HepG2 (cell line): ENCODE measurements around the gene RSAD2. TPM values are rescaled to one million over a fixed set of nuclear protein-coding genes. Genes with fewer than 3 reads are reported as not detected.
A peak's percentile ranks its signal among the peaks of the same experiment; 100 is the strongest.

Source experiments
- ATAC-seq: fragments of 200-7000 bp; cut with Tn5 transposase; 3 replicates; pipeline ENCODE4 v1.9.1; 2020; ENCODE audit warnings: mild to moderate bottlenecking, moderate library complexity
- Bru-seq: library from RNA; stranded (reverse); fragments of 400-500 nt; gene quantifications from one replicate; lab custom pipeline; 2021; lab: Mats Ljungman, UMichigan
- BruChase-seq, 2 experiments: library from RNA; stranded (reverse); fragments of 400-500 nt; gene quantifications; one replicate each; lab custom pipeline; 2021; lab: Mats Ljungman, UMichigan
- BruUV-seq: library from RNA; stranded (reverse); fragments of 400-500 nt; replicated peaks from 2 replicates; lab custom pipeline; 2021; lab: Mats Ljungman, UMichigan
- CTCF ChIA-PET: fragments of 300-600 bp; formaldehyde crosslinking; extraction: SDS; loops from one replicate; lab custom pipeline; 2021; ENCODE audit warnings: low total read pairs, inconsistent platforms, low intra/inter-chr PET ratio; lab: Yijun Ruan, JAX
- POLR2A ChIA-PET: fragments of 350-600 bp; sonication (Branson Sonifier 250); formaldehyde crosslinking; loops from one replicate; lab custom pipeline; 2020; ENCODE audit warnings: antibody characterized with exemption, inconsistent platforms; lab: Yijun Ruan, JAX
- DNase-seq: peaks from one replicate; pipeline ENCODE4 v3.0.0-alpha.2; 2015; ENCODE audit warnings: low spot score
- FAIRE-seq: peaks from 3 replicates; lab custom pipeline; 2011; peaks lifted over from hg19 to GRCh38; lab: Jason Lieb, UNC
- H2AFZ ChIP-seq: one replicate; pipeline ENCODE4 v1.6.1; 2011; ENCODE audit warnings: low read length, inconsistent platforms
- H3K27ac ChIP-seq: fragments of 300-600 bp; 3 replicates; pipeline ENCODE4 v1.8.0; 2011; ENCODE audit warnings: mixed run types, mild to moderate bottlenecking, mixed read lengths, low read length, inconsistent platforms; ENCODE audit not compliant: insufficient read depth; ENCODE audit errors: extremely low read length
- H3K27me3 ChIP-seq, 2 experiments: fragments of 200-600 bp in 1 of 2; 2 replicates in 1 of 2; 3 replicates in 1 of 2; pipeline versions ENCODE4 v1.6.0 to v1.8.0; 2011; ENCODE audit warnings: low read length in 2 of 2, mild to moderate bottlenecking in 2 of 2, moderate library complexity in 2 of 2, inconsistent platforms in 1 of 2; ENCODE audit not compliant: insufficient read depth in 2 of 2, control insufficient read depth in 1 of 2
- H3K36me3 ChIP-seq, 2 experiments: fragments of 200-600 bp in 1 of 2; replicated peaks in 1 of 2; 2 replicates in 1 of 2; 3 replicates in 1 of 2; pipeline versions ENCODE4 v1.5.1 to v1.8.0; 2011; ENCODE audit warnings: low read length in 2 of 2, inconsistent platforms in 1 of 2; ENCODE audit not compliant: insufficient read depth in 2 of 2, control insufficient read depth in 1 of 2
- H3K4me1 ChIP-seq: 2 replicates; pipeline ENCODE4 v1.5.1; 2012; ENCODE audit warnings: low read length, inconsistent platforms; ENCODE audit not compliant: insufficient read depth
- H3K4me2 ChIP-seq: 2 replicates; pipeline ENCODE4 v1.6.0; 2011; ENCODE audit warnings: low read depth, low read length, inconsistent platforms
- H3K4me3 ChIP-seq, 3 experiments: fragments of 200-600 bp in 1 of 3; sonication (generic), shearing (Covaris generic) in 1 of 3; replicated peaks in 1 of 3; 2 replicates each; pipeline ENCODE4 v1.5.1; 2011 to 2016; ENCODE audit warnings: low read length in 3 of 3, inconsistent platforms in 2 of 3, low read depth in 2 of 3, mild to moderate bottlenecking in 2 of 3, control low read depth in 1 of 3, mixed read lengths in 1 of 3; ENCODE audit not compliant: insufficient read depth in 1 of 3
- H3K79me2 ChIP-seq: one replicate; pipeline ENCODE4 v1.6.1; 2011; ENCODE audit warnings: low read length, inconsistent platforms; ENCODE audit not compliant: insufficient read depth
- H3K9ac ChIP-seq: 2 replicates; pipeline ENCODE4 v1.6.0; 2011; ENCODE audit warnings: mild to moderate bottlenecking, low read depth, low read length, inconsistent platforms; ENCODE audit not compliant: insufficient read depth
- H3K9me3 ChIP-seq: 2 replicates; pipeline ENCODE4 v1.5.1; 2012; ENCODE audit warnings: mild to moderate bottlenecking, low read length
- H4K20me1 ChIP-seq: 2 replicates; pipeline ENCODE4 v1.6.0; 2011; ENCODE audit warnings: inconsistent platforms, mild to moderate bottlenecking, low read length, moderate library complexity; ENCODE audit not compliant: insufficient read depth
- PHB2 ChIP-seq: fragments of 450-650 bp; IDR thresholded peaks from 2 replicates; pipeline ENCODE4 v1.6.1; 2018; ENCODE audit not compliant: partially characterized antibody
- TOE1 ChIP-seq: sonication (generic); formaldehyde crosslinking; IDR thresholded peaks from 2 replicates; pipeline ENCODE4 v1.4.0; 2020; ENCODE audit warnings: mild to moderate bottlenecking, missing genetic modification reagents
- ZNF549 ChIP-seq: sonication (generic); formaldehyde crosslinking; IDR thresholded peaks from 2 replicates; pipeline ENCODE4 v1.5.0; 2020; ENCODE audit warnings: missing genetic modification reagents
- WGBS: methylation state at CpG from one replicate; pipeline ENCODE4 v1.1.6; 2017; ENCODE audit warnings: low lambda C conversion rate; 5-methylcytosine and 5-hydroxymethylcytosine counted together
- in situ Hi-C: cut with HindIII; loops from 2 replicates; pipeline ENCODE4 v1.10.0; 2017; ENCODE audit warnings: low pct_unique_long_range_greater_than_20kb; ENCODE audit not compliant: extremely low pct_ligation_motif_present
- intact Hi-C: fragments of 100-400 bp; cut with micrococcal nuclease; formaldehyde crosslinking; loops from one replicate; pipeline ENCODE4 v1.10.0; 2022; ENCODE audit not compliant: unreplicated experiment
- long read RNA-seq, 2 experiments: library from RNA in 1 of 2; library from polyadenylated mRNA in 1 of 2; stranded (forward) in 1 of 2; unstranded in 1 of 2; transcript quantifications; one replicate each; pipeline ENCODE4 v2.0.0, GENCODE V29; 2019 to 2022
- polyA minus RNA-seq, 3 experiments: library from RNA; depleted of rRNA, polyadenylated mRNA; stranded (reverse); fragments of >200 nt; gene quantifications; 2 replicates each; pipeline ENCODE4 v1.2.3, GENCODE V29; 2011; ENCODE audit warnings: low replicate concordance in 1 of 3
- polyA plus RNA-seq, 8 experiments: library from polyadenylated mRNA; depleted of rRNA in 3 of 8; stranded (reverse) in 7 of 8; unstranded in 1 of 8; fragments of >200 nt; fragmentation: Illumina TruSeq in 4 of 8; extraction: Trizol in 4 of 8; gene quantifications; 2 replicates each; pipeline versions ENCODE4 v1.2.1 to v1.2.3, GENCODE V29; 2011 to 2016; ENCODE audit warnings: low read depth in 4 of 8, missing spikeins in 1 of 8, mixed read lengths in 1 of 8; ENCODE audit not compliant: insufficient read depth in 1 of 8
- total RNA-seq, 5 experiments: library from RNA; depleted of rRNA; stranded (reverse); fragments of >200 nt; fragmentation: Illumina TruSeq; extraction: Trizol; gene quantifications; 2 replicates each; pipeline ENCODE4 v1.2.3, GENCODE V29; 2016; ENCODE audit warnings: low read depth in 1 of 5
- TF ChIP-seq, protein P1 (sequence below): sonication (generic); formaldehyde crosslinking; IDR thresholded peaks from 2 replicates; pipeline ENCODE4 v1.4.0; 2020; ENCODE audit warnings: missing genetic modification reagents, mild to moderate bottlenecking, borderline replicate concordance
- TF ChIP-seq, protein P2 (sequence below): IDR thresholded peaks from 2 replicates; pipeline ENCODE4 v1.6.1; 2012; ENCODE audit warnings: low read length, improper control_type of control experiment

Gene RSAD2, protein sequence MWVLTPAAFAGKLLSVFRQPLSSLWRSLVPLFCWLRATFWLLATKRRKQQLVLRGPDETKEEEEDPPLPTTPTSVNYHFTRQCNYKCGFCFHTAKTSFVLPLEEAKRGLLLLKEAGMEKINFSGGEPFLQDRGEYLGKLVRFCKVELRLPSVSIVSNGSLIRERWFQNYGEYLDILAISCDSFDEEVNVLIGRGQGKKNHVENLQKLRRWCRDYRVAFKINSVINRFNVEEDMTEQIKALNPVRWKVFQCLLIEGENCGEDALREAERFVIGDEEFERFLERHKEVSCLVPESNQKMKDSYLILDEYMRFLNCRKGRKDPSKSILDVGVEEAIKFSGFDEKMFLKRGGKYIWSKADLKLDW
- 0.06 and 0.11 TPM in 2 replicates for total RNA-seq (2016; rRNA removed; fragmentation: Illumina TruSeq; extraction: Trizol)
- total RNA-seq (2016; cell fraction: cytosol; rRNA removed; fragmentation: Illumina TruSeq; extraction: Trizol; ENCODE audit: low read depth) = 0.09 and 0.10 TPM in 2 replicates
- not detected in 2 replicates for total RNA-seq (2016; cell fraction: insoluble cytoplasmic fraction; rRNA removed; fragmentation: Illumina TruSeq; extraction: Trizol)
- total RNA-seq (2016; cell fraction: membrane; rRNA removed; fragmentation: Illumina TruSeq; extraction: Trizol) = not detected in 2 replicates
- total RNA-seq (2016; cell fraction: nucleus; rRNA removed; fragmentation: Illumina TruSeq; extraction: Trizol) = 0.25 TPM in 1 of 2 replicates, not detected in the other
- polyA plus RNA-seq (2011; rRNA removed) = not detected in 2 replicates
- not detected in 2 replicates for polyA plus RNA-seq (2011; cell fraction: cytosol; rRNA removed)
- polyA plus RNA-seq (2011; cell fraction: nucleus; rRNA removed) = not detected in 2 replicates
- not detected in 2 replicates for polyA plus RNA-seq (2012)
- polyA plus RNA-seq (2016; cell fraction: cytosol; fragmentation: Illumina TruSeq; extraction: Trizol; ENCODE audit: low read depth) = not detected in 2 replicates
- not detected in 2 replicates for polyA plus RNA-seq (2016; cell fraction: insoluble cytoplasmic fraction; fragmentation: Illumina TruSeq; extraction: Trizol; ENCODE audit: low read depth)
- polyA plus RNA-seq (2016; cell fraction: membrane; fragmentation: Illumina TruSeq; extraction: Trizol; ENCODE audit: low read depth) = not detected in 2 replicates
- polyA plus RNA-seq (2016; cell fraction: nucleus; fragmentation: Illumina TruSeq; extraction: Trizol; ENCODE audit: insufficient read depth, low read depth) = not detected in 2 replicates
- 0.04 and 0.09 TPM in 2 replicates for polyA minus RNA-seq (2011; rRNA and poly(A)+ RNA removed; ENCODE audit: low replicate concordance)
- not detected in 2 replicates for polyA minus RNA-seq (2011; cell fraction: cytosol; rRNA and poly(A)+ RNA removed)
- polyA minus RNA-seq (2011; cell fraction: nucleus; rRNA and poly(A)+ RNA removed) = not detected in 2 replicates
- percentile 8 among the genes with signal in this experiment for Bru-seq, nascent RNA
- BruChase-seq, experiment 1, labeled RNA remaining after a 6-hour chase = percentile 6 among the genes with signal in this experiment
- percentile 5 among the genes with signal in this experiment for BruChase-seq, experiment 2, labeled RNA remaining after a 2-hour chase
- long read RNA-seq, experiment 1 = 0 reads
- long read RNA-seq, experiment 2 = 0 reads

DNA sequence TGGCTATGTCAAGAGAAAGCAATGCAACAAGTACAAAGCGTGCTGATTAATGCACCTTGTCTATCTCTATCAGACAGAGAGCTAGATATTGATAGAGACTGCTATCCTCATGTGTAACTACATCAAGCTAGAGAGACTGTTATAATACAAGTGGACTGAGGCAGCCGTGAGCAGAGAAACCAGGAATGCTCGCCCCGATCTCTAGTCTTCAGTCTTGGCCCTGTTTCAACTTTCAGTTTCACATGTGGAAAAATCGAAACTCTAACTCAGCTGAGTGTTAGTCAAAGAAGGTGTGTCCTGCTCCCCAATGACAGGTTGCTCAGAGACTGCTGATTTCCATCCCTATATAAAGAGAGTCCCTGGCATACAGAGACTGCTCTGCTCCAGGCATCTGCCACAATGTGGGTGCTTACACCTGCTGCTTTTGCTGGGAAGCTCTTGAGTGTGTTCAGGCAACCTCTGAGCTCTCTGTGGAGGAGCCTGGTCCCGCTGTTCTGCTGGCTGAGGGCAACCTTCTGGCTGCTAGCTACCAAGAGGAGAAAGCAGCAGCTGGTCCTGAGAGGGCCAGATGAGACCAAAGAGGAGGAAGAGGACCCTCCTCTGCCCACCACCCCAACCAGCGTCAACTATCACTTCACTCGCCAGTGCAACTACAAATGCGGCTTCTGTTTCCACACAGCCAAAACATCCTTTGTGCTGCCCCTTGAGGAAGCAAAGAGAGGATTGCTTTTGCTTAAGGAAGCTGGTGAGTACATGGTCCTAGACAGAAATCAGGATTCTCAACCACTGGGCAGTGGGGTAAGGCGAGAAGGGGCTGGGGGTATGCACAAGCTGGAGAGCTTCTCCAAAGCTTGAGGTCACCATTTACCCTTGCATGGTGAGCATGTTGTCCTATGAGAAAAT is at the start of gene RSAD2:
Gene RSAD2 (plus strand): TSS at position 376 of the 903 bp plus-strand sequence. CDS start 24 bp downstream, at position 400.
- Histone ChIP-seq H3K9me3 (no peaks in the 10 kb centered on the region), H3K9ac (no peak within 1 kb of the TSS), H3K36me3 (no peaks in the 10 kb centered on the region; a peak in 1 of 5 replicates), H2AFZ (peak within 1 kb of the TSS; percentile 4), H3K4me3 (peak within 1 kb of the TSS; percentile 6 to 33 (median 25); a peak in 5 of 6 replicates), H3K4me1 (peaks cover 10% of the 10 kb centered on the region; the same call in 1 of the 2 replicates), H3K27ac (no peak within 1 kb of the TSS), H4K20me1 (no peaks in the 10 kb centered on the region), H3K27me3 (peaks cover 0 to 29% of the 10 kb centered on the region in 2 experiments; a peak in 2 of 5 replicates), H3K79me2 (no peaks in the 10 kb centered on the region), H3K4me2 (peak within 1 kb of the TSS; percentile 58)
- CTCF ChIA-PET = no interaction called here
- DNase-seq (peak; percentile 31), ATAC-seq (peak; percentile 92), FAIRE-seq (peak; percentile 23)
- 6% methylated on average over 10 of the region's 10 CpGs for WGBS
- no TSS peak for BruUV-seq
- intact Hi-C loops = no loop called here
- POLR2A ChIA-PET = no interaction called here
- in situ Hi-C loops = no loop called here
- TF ChIP-seq PHB2 = no peak
- TF ChIP-seq TOE1 (CRISPR knock-in tag) = no peak
- TF ChIP-seq, protein P1, sequence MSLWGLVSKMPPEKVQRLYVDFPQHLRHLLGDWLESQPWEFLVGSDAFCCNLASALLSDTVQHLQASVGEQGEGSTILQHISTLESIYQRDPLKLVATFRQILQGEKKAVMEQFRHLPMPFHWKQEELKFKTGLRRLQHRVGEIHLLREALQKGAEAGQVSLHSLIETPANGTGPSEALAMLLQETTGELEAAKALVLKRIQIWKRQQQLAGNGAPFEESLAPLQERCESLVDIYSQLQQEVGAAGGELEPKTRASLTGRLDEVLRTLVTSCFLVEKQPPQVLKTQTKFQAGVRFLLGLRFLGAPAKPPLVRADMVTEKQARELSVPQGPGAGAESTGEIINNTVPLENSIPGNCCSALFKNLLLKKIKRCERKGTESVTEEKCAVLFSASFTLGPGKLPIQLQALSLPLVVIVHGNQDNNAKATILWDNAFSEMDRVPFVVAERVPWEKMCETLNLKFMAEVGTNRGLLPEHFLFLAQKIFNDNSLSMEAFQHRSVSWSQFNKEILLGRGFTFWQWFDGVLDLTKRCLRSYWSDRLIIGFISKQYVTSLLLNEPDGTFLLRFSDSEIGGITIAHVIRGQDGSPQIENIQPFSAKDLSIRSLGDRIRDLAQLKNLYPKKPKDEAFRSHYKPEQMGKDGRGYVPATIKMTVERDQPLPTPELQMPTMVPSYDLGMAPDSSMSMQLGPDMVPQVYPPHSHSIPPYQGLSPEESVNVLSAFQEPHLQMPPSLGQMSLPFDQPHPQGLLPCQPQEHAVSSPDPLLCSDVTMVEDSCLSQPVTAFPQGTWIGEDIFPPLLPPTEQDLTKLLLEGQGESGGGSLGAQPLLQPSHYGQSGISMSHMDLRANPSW (CRISPR knock-in tag) = no peak
- TF ChIP-seq, protein P2, sequence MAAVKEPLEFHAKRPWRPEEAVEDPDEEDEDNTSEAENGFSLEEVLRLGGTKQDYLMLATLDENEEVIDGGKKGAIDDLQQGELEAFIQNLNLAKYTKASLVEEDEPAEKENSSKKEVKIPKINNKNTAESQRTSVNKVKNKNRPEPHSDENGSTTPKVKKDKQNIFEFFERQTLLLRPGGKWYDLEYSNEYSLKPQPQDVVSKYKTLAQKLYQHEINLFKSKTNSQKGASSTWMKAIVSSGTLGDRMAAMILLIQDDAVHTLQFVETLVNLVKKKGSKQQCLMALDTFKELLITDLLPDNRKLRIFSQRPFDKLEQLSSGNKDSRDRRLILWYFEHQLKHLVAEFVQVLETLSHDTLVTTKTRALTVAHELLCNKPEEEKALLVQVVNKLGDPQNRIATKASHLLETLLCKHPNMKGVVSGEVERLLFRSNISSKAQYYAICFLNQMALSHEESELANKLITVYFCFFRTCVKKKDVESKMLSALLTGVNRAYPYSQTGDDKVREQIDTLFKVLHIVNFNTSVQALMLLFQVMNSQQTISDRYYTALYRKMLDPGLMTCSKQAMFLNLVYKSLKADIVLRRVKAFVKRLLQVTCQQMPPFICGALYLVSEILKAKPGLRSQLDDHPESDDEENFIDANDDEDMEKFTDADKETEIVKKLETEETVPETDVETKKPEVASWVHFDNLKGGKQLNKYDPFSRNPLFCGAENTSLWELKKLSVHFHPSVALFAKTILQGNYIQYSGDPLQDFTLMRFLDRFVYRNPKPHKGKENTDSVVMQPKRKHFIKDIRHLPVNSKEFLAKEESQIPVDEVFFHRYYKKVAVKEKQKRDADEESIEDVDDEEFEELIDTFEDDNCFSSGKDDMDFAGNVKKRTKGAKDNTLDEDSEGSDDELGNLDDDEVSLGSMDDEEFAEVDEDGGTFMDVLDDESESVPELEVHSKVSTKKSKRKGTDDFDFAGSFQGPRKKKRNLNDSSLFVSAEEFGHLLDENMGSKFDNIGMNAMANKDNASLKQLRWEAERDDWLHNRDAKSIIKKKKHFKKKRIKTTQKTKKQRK = no peak
- TF ChIP-seq ZNF549 (CRISPR knock-in tag) = no peak
